Right renal pelvis (tissue), 4 donors: ENCODE data around the gene CLASP1. TPM values are rescaled to one million over a fixed set of nuclear protein-coding genes. Genes with fewer than 3 reads are reported as not detected.
A peak's percentile ranks its signal among the peaks of the same experiment; 100 is the strongest.
"Not testable (repeated sequence)": the region's sequence is repeated elsewhere in the genome, so short reads cannot be mapped to it uniquely, and the experiment has no call there.

Experiments used
- DNase-seq, 4 donors: peaks; one replicate each; pipeline ENCODE4 v3.0.0-alpha.2; 2013; ENCODE audit warnings: low read depth in 4 of 4, low spot score in 3 of 4, missing footprints in 1 of 4
- polyA plus RNA-seq, 4 donors: library from polyadenylated mRNA; unstranded; fragments of 120-200 nt; gene quantifications; one replicate each; pipeline ENCODE4 v1.2.1, GENCODE V29; 2013; ENCODE audit not compliant: insufficient read length in 4 of 4

CLASP1 gene
- polyA plus RNA-seq, 4 donors = 39.3 to 48.7 (median 43.9) TPM

DNA sequence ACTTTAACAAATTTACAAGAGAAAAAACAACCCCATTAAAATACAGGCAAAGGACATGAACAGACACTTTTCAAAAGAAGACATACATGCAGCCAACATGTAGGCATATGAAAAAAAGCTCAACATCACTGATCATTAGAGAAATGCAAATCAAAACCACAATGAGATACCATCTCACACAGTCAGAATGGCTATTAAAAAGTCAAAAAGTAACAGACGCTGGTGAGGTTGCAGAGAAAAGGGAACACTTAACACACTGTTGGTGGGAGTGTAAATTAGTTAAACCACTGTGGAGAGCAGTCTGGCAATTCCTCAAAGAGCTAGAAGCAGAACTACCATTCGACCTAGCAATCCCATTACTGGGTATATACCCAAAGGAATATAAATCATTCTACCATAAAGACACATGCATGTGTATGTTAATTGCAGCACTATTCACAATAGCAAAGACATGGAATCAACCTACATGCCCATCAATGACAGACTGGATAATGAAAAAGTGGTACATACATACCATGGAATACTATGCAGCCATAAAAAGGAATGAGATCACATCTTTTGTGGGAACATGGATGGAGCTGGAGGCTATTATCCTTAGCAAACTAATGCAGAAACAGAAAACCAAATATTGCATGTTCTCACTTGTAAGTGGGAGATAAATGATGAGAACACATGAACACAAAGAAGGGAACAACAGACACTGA, 96.6 kb downstream of the CLASP1 start:
- not testable (repeated sequence) for DNase-seq

- DNase-seq = no peak
Measured at GRCh38 chr2:121550669-121551068, 98.6 kb downstream of the CLASP1 start.

DNA sequence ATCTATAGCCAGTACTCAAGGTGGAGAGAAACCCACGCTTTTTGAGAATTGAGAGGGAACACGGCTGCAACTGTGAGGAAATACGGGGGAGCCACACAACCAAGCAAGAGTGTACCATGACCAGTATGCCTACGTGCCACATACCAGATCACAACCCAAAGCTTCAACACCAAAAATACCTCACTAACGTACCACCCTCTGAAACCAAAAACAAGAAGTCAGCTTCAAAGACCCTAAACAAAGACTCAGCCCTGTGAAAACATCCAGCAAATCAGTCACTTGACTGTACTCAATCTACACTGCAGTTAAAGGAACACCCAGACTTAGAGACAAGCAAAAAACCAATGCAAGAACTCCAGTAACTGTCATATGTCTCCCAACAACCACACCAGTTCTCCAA, 101.6 kb downstream of the CLASP1 start:
- no peak for DNase-seq

- no peak for DNase-seq
Measured at GRCh38 chr2:121545913-121546312, 103.3 kb downstream of the CLASP1 start.

DNA sequence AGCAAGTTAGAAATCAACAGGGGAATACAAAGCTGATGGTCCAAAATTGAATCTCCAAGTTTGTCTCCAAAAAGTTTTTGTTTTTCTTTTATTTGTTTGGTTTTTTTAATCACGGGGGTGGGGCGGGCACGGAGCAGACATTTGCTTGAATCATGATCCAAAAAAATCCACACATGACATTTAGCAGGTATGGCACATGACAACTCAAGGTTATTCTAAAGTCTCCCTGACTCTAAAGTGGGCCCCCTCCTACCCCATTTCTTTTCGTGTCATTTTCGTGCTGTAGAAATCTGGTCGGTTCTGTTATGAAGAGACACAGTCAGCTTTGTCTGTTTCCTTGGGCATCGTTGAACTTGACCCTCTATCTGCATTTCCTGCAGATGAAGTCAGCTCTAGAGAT, 104.0 kb downstream of the CLASP1 start:
- DNase-seq = no peak

- DNase-seq = no peak
Measured at GRCh38 chr2:121541495-121541894, 107.8 kb downstream of the CLASP1 start.

DNA sequence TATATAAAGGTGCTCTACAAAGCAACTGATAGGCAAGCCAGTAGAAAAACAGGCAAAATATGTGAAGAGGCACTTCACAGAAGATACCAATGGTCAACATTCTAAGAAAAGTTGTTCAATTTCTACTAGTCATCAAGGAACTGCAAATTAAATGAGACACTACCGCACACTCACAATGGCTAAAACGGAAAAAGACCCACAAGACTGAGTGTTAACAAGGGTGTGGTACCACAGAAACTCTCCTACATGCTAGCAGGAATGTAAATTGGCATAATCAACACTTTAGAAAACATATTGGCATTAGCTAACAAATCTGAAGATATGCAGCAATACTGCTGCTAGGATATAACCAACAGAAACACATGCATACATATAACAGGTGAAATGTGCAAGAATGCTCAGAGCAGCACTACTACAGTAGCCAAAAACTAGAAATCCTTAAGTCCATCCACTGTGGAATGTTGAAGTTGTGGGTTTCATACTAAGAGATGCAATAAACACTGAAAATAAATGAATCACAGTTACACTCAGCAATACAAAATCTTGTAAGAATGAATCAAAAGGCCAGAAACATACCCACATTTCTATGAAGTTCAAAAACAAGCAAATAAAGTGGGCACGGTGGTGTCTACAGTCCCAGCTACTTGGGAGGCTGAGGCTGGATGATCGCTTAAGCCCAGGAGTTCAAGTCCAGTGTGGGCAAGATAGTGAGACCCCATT, 109.4 kb downstream of the CLASP1 start:
- DNase-seq = no peak

- no peak for DNase-seq
Measured at GRCh38 chr2:121536850-121537557, 112.3 kb downstream of the CLASP1 start.

DNA sequence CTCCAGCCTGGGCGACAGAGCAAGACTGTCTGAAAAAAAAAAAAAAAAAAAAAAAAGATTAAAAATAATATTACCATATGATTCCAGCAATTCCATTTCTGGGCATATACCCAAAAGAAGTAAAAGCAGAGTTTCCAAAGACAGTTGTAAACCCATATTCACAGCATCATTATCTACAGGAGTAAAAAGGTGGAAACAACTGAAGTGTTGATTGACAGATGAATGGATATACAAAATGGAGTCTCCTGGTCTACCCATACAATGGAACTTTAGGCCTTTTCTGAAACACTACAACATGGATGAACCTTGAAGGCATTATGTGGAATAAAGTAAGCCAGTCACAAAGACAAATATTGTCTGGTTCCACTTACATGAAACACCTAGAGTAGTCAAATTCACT, 112.9 kb downstream of the CLASP1 start:
- no peak for DNase-seq

- no peak for DNase-seq
Measured at GRCh38 chr2:121534007-121534406, 115.3 kb downstream of the CLASP1 start.

- no peak for DNase-seq
Measured at GRCh38 chr2:121532894-121533293, 116.4 kb downstream of the CLASP1 start.

DNA sequence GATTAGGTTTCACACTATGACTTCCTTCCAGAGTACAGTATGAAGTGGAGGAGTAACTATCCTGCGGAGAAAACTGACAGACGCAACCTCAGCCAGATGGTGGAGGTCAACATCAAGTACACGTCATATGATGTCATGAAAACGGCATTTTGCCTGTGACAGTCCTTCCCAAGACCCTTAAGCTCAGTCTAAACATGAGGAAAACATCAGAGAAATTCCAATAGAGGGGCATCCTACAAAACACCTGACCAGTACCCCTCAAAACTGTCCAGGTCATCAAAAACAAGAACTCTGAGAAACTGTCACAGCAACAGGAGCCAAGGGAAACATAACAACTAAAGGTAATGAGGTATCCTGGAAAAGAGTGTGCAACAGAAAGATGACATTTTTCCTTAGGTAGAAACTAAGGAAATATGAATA, 116.9 kb downstream of the CLASP1 start:
- no peak for DNase-seq

GRCh38 chr2:121530212-121530705, 119.0 kb downstream of the CLASP1 start:
- peak; percentile 69 to 87 (median 74) for DNase-seq

DNA sequence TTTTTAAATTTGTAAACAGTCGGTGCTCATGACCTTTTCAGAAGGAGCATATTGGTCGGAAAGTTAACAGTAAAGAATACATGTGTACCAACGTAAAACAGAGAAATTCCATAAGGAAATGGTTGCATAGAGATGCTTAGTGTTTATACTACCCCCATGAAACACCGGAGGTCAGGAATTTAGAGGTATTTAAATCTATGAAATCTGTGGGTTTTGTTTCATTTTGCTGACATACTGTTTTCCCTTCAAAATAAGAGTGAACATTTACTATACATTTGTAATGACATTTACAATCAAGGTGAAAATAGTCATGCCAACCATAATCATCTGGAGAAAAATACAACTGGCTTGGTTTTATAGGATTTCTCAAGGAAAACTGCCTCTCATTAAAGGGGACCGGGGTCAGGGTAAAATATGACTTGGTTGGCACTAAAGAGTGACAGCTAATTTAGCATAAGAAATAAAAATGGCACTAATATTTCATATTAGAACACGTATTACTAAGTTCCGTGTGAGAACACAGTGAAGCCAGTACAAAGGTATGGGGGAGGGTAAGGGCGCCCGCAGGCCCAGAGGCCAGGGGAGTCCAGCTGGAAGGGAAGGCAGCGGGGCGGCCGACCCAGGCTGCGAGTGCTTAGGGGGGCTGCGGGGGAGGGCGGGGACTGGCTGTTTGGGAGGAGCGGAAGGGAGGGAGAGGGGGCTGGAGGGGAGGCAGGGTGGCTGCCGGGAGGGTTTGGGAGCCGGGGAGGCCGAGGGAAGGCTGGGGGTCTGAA, 119.6 kb downstream of the CLASP1 start:
- peak in 3 of 4 donors; percentile 59 to 75 (median 74) for DNase-seq

DNA sequence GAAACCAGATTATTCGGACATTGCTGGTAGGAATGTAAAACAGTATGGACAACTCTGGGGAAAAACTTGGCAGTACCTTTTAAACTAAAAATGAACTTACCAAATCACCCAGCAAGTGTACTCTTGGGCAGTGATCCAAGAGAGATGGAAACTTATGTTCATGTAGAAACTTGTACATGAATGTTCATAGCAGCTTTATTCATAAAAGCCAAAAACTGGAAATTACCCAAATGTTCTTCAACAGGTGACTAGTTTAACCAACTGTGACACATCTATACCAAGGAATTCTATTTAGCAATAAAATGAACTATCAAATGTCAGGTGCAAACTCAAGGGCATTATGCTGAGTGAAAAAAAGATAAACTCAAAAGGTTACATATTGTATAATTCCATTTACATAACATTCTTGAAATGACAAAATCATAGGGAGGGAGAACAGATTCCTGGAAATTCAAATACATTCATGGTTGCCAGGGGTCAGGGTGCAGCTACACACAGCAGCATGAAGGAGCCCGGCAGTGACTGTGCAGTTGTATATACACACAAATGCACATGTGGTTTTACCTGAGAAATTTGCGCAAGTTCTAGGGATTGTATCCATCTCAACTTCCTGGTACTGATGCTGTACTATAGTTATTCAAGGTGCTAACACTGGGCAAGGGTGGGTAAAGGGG, 122.1 kb downstream of the CLASP1 start:
- no peak for DNase-seq

- DNase-seq = no peak
Measured at GRCh38 chr2:121524685-121525425, 124.4 kb downstream of the CLASP1 start.

GRCh38 chr2:121521359-121521758, 127.9 kb downstream of the CLASP1 start:
- no peak for DNase-seq

GRCh38 chr2:121520641-121520994, 128.6 kb downstream of the CLASP1 start:
- no peak for DNase-seq
